HL-60 (cell line): ENCODE results near the gene EME2.

Experiments used
- CTCF ChIP-seq: IDR thresholded peaks from one replicate; pipeline ENCODE4 v1.5.1; 2011; ENCODE audit warnings: low read length, control low read depth, inconsistent platforms; ENCODE audit not compliant: insufficient read depth
- GABPA ChIP-seq: IDR thresholded peaks from 2 replicates; pipeline ENCODE4 v1.6.1; 2012; ENCODE audit warnings: low read depth
- POLR2AphosphoS5 ChIP-seq: IDR thresholded peaks from 2 replicates; pipeline ENCODE4 v1.6.1; 2012; ENCODE audit warnings: low read depth
- REST ChIP-seq: IDR thresholded peaks from 2 replicates; pipeline ENCODE4 v1.6.1; 2012; ENCODE audit warnings: low read depth; ENCODE audit not compliant: insufficient replicate concordance
- SPI1 ChIP-seq: IDR thresholded peaks from 2 replicates; pipeline ENCODE4 v1.6.1; 2012; ENCODE audit warnings: low read depth, mild to moderate bottlenecking, borderline replicate concordance

GRCh38 chr16:1820946-1821290, 48.3 kb downstream of the EME2 start:
- TF ChIP-seq CTCF: no peak
- TF ChIP-seq GABPA: no peak
- no peak for TF ChIP-seq POLR2AphosphoS5
- no peak for TF ChIP-seq SPI1
- no peak for TF ChIP-seq REST
